ENCODE results near the gene GNB5. TPM values are rescaled to one million over a fixed set of nuclear protein-coding genes. Genes with fewer than 3 reads are reported as not detected.

The GNB5 gene
- total RNA-seq, 1 experiment from 2014 or later = 40.1 TPM

- peak; percentile 52 for DNase-seq (ENCODE audit: low read depth)
These were observed 46.5 kb downstream of the GNB5 start for GRCh38 chr15:52144656-52145178.

- DNase-seq (ENCODE audit: low read depth) = peak; percentile 97
These were observed 47.3 kb downstream of the GNB5 start for GRCh38 chr15:52143873-52144272.

- DNase-seq (ENCODE audit: low read depth) = no peak
These were observed 50.5 kb downstream of the GNB5 start for GRCh38 chr15:52140646-52141045.

GRCh38 chr15:52139599-52140462 is 51.4 kb downstream of the GNB5 start:
- peak; percentile 70 for DNase-seq (ENCODE audit: low read depth)

- DNase-seq (ENCODE audit: low read depth) = no peak
These were observed 53.5 kb downstream of the GNB5 start for GRCh38 chr15:52137432-52138357.

GRCh38 chr15:52136442-52136980 is 54.7 kb downstream of the GNB5 start:
- DNase-seq (ENCODE audit: low read depth) = no peak

GRCh38 chr15:52134502-52135144 is 56.6 kb downstream of the GNB5 start:
- DNase-seq (ENCODE audit: low read depth) = no peak

- DNase-seq (ENCODE audit: low read depth) = no peak
These were observed 57.5 kb downstream of the GNB5 start for GRCh38 chr15:52133510-52134220.

- DNase-seq (ENCODE audit: low read depth) = no peak
These were observed 59.1 kb downstream of the GNB5 start for GRCh38 chr15:52132066-52132465.

- no peak for DNase-seq (ENCODE audit: low read depth)
These were observed 62.6 kb downstream of the GNB5 start for GRCh38 chr15:52128568-52128967.

GRCh38 chr15:52124270-52124880 is 66.8 kb downstream of the GNB5 start:
- DNase-seq (ENCODE audit: low read depth) = no peak

- peak; percentile 89 for DNase-seq (ENCODE audit: low read depth)
These were observed 69.3 kb downstream of the GNB5 start for GRCh38 chr15:52121896-52122295.

- DNase-seq (ENCODE audit: low read depth) = no peak
These were observed 70.2 kb downstream of the GNB5 start for GRCh38 chr15:52121006-52121405.

- DNase-seq (ENCODE audit: low read depth) = no peak
These were observed 70.7 kb downstream of the GNB5 start for GRCh38 chr15:52120488-52120887.

GRCh38 chr15:52118969-52119749 is 72.0 kb downstream of the GNB5 start:
- no peak for DNase-seq (ENCODE audit: low read depth)

GRCh38 chr15:52117549-52117948 is 73.6 kb downstream of the GNB5 start:
- no peak for DNase-seq (ENCODE audit: low read depth)

GRCh38 chr15:52115598-52116427 is 75.4 kb downstream of the GNB5 start:
- no peak for DNase-seq (ENCODE audit: low read depth)

GRCh38 chr15:52114261-52115055 is 76.7 kb downstream of the GNB5 start:
- DNase-seq (ENCODE audit: low read depth) = peak; percentile 70

Measured in LHCN-M2 (cell line).